Esophagus muscularis mucosa (tissue), 3 donors: Measurements from ENCODE around the gene ARHGAP9.

Source experiments
- POLR2AphosphoS5 ChIP-seq, 2 donors: sonication (generic); formaldehyde crosslinking; IDR thresholded peaks; one replicate each; pipeline ENCODE4 v1.6.1; 2017; ENCODE audit warnings: antibody characterized with exemption in 2 of 2
- TF ChIP-seq, protein P1 (sequence below), 3 experiments: fragments of 200-600 bp in 2 of 3; fragments of 450-650 bp in 1 of 3; sonication (generic) in 2 of 3; IDR thresholded peaks; one replicate each; pipeline ENCODE4 v1.5.1; 2017 to 2019; ENCODE audit warnings: antibody characterized with exemption in 3 of 3, mild to moderate bottlenecking in 2 of 3, moderate library complexity in 1 of 3

DNA sequence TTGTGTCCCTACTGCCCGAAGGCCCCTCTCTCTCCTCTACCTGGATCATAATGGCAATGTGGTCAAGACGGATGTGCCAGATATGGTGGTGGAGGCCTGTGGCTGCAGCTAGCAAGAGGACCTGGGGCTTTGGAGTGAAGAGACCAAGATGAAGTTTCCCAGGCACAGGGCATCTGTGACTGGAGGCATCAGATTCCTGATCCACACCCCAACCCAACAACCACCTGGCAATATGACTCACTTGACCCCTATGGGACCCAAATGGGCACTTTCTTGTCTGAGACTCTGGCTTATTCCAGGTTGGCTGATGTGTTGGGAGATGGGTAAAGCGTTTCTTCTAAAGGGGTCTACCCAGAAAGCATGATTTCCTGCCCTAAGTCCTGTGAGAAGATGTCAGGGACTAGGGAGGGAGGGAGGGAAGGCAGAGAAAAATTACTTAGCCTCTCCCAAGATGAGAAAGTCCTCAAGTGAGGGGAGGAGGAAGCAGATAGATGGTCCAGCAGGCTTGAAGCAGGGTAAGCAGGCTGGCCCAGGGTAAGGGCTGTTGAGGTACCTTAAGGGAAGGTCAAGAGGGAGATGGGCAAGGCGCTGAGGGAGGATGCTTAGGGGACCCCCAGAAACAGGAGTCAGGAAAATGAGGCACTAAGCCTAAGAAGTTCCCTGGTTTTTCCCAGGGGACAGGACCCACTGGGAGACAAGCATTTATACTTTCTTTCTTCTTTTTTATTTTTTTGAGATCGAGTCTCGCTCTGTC is 22.8 kb downstream of the ARHGAP9 start:
- TF ChIP-seq POLR2AphosphoS5 (IDR thresholded peaks at IDR 0.05) = no peak
- TF ChIP-seq, protein P1, sequence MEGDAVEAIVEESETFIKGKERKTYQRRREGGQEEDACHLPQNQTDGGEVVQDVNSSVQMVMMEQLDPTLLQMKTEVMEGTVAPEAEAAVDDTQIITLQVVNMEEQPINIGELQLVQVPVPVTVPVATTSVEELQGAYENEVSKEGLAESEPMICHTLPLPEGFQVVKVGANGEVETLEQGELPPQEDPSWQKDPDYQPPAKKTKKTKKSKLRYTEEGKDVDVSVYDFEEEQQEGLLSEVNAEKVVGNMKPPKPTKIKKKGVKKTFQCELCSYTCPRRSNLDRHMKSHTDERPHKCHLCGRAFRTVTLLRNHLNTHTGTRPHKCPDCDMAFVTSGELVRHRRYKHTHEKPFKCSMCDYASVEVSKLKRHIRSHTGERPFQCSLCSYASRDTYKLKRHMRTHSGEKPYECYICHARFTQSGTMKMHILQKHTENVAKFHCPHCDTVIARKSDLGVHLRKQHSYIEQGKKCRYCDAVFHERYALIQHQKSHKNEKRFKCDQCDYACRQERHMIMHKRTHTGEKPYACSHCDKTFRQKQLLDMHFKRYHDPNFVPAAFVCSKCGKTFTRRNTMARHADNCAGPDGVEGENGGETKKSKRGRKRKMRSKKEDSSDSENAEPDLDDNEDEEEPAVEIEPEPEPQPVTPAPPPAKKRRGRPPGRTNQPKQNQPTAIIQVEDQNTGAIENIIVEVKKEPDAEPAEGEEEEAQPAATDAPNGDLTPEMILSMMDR (IDR thresholded peaks at IDR 0.05) = no peak
